Vagina (tissue), 2 donors: ENCODE data around the gene PPTC7.

Experiments used
- CTCF ChIP-seq, 3 experiments: fragments of 450-650 bp in 2 of 3; fragments of 200-600 bp in 1 of 3; sonication (generic) in 1 of 3; IDR thresholded peaks; one replicate each; pipeline ENCODE4 v1.5.1; 2017 to 2019; ENCODE audit warnings: antibody characterized with exemption in 3 of 3, mild to moderate bottlenecking in 2 of 3, moderate library complexity in 2 of 3
- POLR2A ChIP-seq, 2 donors: fragments of 450-650 bp; IDR thresholded peaks; one replicate each; pipeline ENCODE4 v1.6.1; 2017; ENCODE audit warnings: antibody characterized with exemption in 2 of 2, mild to moderate bottlenecking in 2 of 2, moderate library complexity in 2 of 2

GRCh38 chr12:110550981-110551380 lies 32.1 kb downstream of the PPTC7 start:
- TF ChIP-seq CTCF (IDR thresholded peaks at IDR 0.05) (no peak), POLR2A (IDR thresholded peaks at IDR 0.05) (no peak)
